HL-60 (cell line): ENCODE measurements around the gene PTGR3.

Experiments used
- GABPA ChIP-seq: IDR thresholded peaks from 2 replicates; pipeline ENCODE4 v1.6.1; 2012; ENCODE audit warnings: low read depth
- POLR2AphosphoS5 ChIP-seq: IDR thresholded peaks from 2 replicates; pipeline ENCODE4 v1.6.1; 2012; ENCODE audit warnings: low read depth
- SPI1 ChIP-seq: IDR thresholded peaks from 2 replicates; pipeline ENCODE4 v1.6.1; 2012; ENCODE audit warnings: low read depth, mild to moderate bottlenecking, borderline replicate concordance
- TF ChIP-seq, protein P1 (sequence below): IDR thresholded peaks from one replicate; pipeline ENCODE4 v1.5.1; 2011; ENCODE audit warnings: low read length, control low read depth, inconsistent platforms; ENCODE audit not compliant: insufficient read depth
- TF ChIP-seq, protein P2 (sequence below): IDR thresholded peaks from 2 replicates; pipeline ENCODE4 v1.6.1; 2012; ENCODE audit warnings: low read depth; ENCODE audit not compliant: insufficient replicate concordance

- TF ChIP-seq, protein P1, sequence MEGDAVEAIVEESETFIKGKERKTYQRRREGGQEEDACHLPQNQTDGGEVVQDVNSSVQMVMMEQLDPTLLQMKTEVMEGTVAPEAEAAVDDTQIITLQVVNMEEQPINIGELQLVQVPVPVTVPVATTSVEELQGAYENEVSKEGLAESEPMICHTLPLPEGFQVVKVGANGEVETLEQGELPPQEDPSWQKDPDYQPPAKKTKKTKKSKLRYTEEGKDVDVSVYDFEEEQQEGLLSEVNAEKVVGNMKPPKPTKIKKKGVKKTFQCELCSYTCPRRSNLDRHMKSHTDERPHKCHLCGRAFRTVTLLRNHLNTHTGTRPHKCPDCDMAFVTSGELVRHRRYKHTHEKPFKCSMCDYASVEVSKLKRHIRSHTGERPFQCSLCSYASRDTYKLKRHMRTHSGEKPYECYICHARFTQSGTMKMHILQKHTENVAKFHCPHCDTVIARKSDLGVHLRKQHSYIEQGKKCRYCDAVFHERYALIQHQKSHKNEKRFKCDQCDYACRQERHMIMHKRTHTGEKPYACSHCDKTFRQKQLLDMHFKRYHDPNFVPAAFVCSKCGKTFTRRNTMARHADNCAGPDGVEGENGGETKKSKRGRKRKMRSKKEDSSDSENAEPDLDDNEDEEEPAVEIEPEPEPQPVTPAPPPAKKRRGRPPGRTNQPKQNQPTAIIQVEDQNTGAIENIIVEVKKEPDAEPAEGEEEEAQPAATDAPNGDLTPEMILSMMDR, result no peak
- TF ChIP-seq GABPA, result no peak
- no peak for TF ChIP-seq SPI1
- TF ChIP-seq POLR2AphosphoS5, result no peak
- TF ChIP-seq, protein P2, sequence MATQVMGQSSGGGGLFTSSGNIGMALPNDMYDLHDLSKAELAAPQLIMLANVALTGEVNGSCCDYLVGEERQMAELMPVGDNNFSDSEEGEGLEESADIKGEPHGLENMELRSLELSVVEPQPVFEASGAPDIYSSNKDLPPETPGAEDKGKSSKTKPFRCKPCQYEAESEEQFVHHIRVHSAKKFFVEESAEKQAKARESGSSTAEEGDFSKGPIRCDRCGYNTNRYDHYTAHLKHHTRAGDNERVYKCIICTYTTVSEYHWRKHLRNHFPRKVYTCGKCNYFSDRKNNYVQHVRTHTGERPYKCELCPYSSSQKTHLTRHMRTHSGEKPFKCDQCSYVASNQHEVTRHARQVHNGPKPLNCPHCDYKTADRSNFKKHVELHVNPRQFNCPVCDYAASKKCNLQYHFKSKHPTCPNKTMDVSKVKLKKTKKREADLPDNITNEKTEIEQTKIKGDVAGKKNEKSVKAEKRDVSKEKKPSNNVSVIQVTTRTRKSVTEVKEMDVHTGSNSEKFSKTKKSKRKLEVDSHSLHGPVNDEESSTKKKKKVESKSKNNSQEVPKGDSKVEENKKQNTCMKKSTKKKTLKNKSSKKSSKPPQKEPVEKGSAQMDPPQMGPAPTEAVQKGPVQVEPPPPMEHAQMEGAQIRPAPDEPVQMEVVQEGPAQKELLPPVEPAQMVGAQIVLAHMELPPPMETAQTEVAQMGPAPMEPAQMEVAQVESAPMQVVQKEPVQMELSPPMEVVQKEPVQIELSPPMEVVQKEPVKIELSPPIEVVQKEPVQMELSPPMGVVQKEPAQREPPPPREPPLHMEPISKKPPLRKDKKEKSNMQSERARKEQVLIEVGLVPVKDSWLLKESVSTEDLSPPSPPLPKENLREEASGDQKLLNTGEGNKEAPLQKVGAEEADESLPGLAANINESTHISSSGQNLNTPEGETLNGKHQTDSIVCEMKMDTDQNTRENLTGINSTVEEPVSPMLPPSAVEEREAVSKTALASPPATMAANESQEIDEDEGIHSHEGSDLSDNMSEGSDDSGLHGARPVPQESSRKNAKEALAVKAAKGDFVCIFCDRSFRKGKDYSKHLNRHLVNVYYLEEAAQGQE, result no peak
Observed at GRCh38 chr18:75215663-75216062, 6.7 kb upstream of the PTGR3 start.
